T-helper 9 cell (primary cell): Measurements from ENCODE around the gene TOP1.

Experiments
- DNase-seq: peaks from one replicate; pipeline ENCODE4 v3.0.0-alpha.2; 2020

TOP1 gene

GRCh38 chr20:41148942-41149341 is 120.3 kb downstream of the TOP1 start:
- DNase-seq = no peak

GRCh38 chr20:41150664-41151063 is 122.0 kb downstream of the TOP1 start:
- no peak for DNase-seq

GRCh38 chr20:41151134-41151869 is 122.7 kb downstream of the TOP1 start:
- DNase-seq = no peak

GRCh38 chr20:41152108-41152757 is 123.6 kb downstream of the TOP1 start:
- no peak for DNase-seq

- DNase-seq = no peak
Observed at GRCh38 chr20:41154436-41155176, 126.0 kb downstream of the TOP1 start.

- DNase-seq = no peak
Observed at GRCh38 chr20:41155261-41155660, 126.6 kb downstream of the TOP1 start.

- DNase-seq = no peak
Observed at GRCh38 chr20:41158082-41158625, 129.5 kb downstream of the TOP1 start.

- DNase-seq = no peak
Observed at GRCh38 chr20:41159547-41159946, 130.9 kb downstream of the TOP1 start.

GRCh38 chr20:41160686-41161085 is 132.1 kb downstream of the TOP1 start:
- DNase-seq = no peak

- no peak for DNase-seq
Observed at GRCh38 chr20:41161886-41162285, 133.3 kb downstream of the TOP1 start.

- DNase-seq = no peak
Observed at GRCh38 chr20:41162396-41162795, 133.8 kb downstream of the TOP1 start.

- DNase-seq = no peak
Observed at GRCh38 chr20:41163821-41164220, 135.2 kb downstream of the TOP1 start.

GRCh38 chr20:41165001-41165882 is 136.6 kb downstream of the TOP1 start:
- DNase-seq = no peak

GRCh38 chr20:41166201-41167117 is 137.8 kb downstream of the TOP1 start:
- DNase-seq = no peak

GRCh38 chr20:41167118-41167470 is 138.5 kb downstream of the TOP1 start:
- no peak for DNase-seq

GRCh38 chr20:41167481-41168253 is 139.0 kb downstream of the TOP1 start:
- no peak for DNase-seq

GRCh38 chr20:41168281-41169161 is 139.9 kb downstream of the TOP1 start:
- no peak for DNase-seq

GRCh38 chr20:41169162-41169690 is 140.6 kb downstream of the TOP1 start:
- no peak for DNase-seq

GRCh38 chr20:41169791-41170351 is 141.2 kb downstream of the TOP1 start:
- no peak for DNase-seq
